GM21381 (cell line): ENCODE data around the gene VASP.

Experiments used
- ATAC-seq: cut with Tn5 transposase; IDR thresholded peaks from one replicate; pipeline ENCODE4 v1.9.1; 2021; ENCODE audit warnings: mild to moderate bottlenecking, moderate library complexity; ENCODE audit not compliant: unreplicated experiment

The VASP gene

DNA sequence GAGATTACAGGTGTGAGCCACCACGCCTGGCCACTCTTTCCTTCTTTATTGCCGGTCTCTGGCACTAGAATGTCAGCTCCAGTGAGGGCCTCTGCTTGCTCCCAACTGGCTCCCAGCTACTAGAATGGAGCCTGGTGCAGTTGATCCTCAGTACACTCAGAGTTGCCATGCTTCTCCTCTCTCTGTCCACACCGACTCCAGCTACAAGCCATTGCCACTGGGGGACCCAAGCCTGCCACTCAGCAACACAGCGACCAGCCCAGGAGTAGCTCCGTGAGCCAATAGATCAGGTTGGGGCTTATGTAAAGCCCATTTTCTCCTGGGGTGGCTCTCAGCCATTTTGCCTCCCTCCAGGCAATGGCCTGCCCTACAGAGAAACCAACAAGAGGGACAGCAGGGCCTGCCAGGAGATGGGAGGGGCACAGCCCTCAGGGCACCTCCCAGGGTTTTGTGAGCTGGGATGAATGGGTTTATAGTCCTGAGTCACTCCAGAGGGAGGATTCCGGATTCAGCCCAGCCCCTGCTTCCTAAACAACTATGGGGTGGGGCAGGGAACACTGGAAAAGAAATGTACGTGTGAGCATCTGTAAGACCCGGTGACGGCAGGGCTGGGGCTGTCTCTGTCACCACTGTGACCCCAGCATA lies 40.8 kb downstream of the VASP start:
- ATAC-seq = no peak

DNA sequence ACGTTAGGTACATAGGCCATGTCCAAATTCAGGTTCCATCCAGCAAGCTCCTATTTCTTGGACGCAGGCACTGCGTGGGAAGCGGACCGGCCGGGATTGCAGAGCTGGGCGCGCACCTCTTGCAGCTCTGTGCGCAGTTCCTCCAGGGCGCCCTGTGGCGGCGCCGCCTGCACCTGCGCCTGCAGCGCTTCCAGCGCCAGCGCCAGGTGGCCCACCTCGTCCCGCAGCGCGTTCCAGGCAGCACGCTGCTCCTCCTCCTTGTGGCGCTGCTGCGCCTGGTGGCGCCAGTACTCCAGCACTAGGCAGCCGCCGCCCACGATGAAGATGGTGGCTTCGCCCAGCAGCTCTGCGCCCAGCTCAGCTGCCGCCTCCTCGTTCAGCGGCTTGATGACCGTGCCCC lies 46.2 kb downstream of the VASP start:
- ATAC-seq = no peak

DNA sequence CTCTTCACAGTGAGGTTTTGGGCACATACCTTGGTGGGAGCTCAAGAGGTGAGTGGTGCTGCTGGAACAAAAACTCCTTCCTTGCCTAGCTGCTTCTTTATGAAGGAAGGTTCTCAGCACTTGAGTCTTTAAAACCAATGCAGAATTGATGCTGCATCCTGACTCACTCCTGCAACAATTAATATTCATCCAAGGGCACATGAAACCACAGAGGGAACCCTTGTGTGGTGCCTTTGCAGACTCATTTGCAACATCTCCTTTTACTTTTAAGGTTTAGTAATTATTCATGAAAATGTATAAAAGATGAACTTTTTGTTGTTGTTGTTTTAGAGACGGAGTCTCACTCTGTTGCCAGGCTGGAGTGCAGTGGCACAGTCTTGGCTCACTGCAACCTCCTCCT lies 47.2 kb downstream of the VASP start:
- ATAC-seq = no peak

DNA sequence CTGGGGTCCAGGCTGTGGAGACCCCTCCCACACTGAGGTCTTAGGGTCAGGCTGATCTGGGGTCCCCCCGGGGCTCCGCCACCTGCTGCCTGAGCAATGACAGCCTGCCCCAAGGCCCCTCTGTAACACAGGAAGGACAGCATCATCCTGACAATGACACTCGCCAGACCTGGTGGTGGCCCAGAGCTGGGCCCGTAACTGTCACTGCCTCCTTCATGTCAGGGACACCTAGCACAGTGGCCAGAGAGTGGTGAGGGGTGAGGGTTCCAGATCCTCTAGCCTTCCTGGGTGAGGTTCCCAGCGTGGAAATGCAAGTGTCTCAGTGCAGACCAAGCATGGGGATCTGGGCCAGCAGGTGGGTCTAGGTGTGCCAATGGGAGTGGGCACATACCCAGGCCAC lies 49.6 kb downstream of the VASP start:
- ATAC-seq = no peak

DNA sequence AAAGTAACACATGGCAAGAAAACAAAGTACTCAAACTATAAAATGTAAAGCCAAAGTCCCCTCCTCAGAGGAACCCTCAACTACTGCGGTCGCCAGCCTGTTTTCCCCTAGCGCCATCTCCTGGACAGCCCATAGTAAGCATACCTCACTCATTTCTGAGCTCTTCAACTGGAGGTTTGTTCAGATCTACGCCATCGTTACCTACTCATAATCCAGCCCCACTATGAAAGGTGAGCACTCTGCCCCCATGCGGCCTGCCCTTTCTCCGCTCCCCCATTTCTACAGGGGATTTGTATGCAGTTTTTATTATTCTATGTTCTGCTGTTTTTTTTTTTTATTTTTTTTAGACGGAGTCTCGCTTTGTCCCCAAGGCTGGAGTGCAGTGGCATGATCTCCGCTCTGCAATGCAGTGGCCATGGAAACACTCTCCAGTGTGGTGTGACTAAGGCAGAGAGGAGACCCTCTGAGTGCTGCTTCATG lies 51.2 kb downstream of the VASP start:
- ATAC-seq = no peak

DNA sequence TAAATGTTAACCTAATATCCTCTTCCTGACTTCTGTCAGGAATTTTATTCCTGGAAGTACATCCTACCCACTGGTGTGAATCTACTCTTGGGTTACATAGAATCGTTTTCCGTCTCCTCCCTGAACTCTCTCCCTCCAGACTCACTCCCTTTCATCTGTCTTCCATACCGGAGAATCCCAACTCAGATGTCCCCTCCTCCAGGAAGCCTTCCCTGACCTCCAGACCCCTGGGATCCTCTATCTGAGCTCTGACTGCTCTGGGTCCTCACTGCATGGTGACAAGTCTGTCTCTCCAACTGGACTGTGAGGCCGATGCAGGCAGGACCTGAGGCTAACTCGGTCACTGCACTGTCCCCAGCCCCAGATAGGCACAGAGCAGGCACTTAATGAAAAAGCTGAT lies 52.8 kb downstream of the VASP start:
- ATAC-seq = no peak

DNA sequence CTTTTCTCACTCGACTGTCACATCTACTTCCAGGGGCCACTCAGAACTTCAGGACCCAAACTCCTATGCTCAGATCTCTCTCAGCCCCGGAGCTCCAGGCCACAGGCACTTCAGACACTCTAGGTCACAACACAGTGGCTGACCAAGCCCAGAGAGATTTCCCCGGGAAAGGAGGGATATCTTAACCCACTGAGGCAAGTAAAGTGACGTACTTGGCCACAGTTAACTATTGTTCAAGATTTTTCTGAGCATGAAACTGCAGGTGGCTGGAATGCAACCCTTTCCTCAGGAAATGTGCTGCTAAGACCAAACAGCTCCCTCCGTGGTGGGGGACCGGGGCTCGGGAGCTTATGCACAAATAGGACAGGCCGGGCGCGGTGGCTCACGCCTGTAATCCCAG lies 53.4 kb downstream of the VASP start:
- ATAC-seq = no peak

DNA sequence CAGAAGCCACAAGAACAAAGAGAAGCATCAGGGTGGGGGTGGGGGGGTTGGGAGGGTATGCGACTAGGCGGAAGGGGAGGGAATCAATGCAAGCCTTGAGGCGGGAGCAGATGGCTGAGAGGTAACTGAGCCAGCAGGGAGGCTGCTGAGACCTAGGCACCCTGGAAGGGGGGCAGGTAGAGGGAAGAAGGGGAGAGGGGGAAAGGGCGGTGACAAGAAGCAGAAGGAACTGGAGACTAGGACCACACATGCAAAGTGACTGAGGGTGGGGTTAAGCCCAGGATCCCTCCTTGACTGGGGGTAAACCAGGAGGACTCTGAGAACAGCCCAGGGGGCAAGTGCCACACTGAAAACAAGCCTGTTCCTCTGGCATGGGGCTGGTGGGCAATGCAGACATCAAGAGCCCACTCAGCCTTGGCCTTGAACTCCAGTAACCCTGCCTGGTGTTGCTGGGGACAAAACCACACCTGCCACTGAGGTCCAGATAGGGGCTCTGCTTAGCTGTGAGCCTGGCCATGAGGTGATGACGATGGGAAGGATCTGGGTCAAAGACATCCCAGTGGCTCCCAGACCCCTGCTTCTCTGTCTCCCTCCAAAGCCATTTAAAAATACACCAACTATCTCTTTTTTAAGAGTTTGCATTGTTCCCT lies 57.0 kb downstream of the VASP start:
- no peak for ATAC-seq

DNA sequence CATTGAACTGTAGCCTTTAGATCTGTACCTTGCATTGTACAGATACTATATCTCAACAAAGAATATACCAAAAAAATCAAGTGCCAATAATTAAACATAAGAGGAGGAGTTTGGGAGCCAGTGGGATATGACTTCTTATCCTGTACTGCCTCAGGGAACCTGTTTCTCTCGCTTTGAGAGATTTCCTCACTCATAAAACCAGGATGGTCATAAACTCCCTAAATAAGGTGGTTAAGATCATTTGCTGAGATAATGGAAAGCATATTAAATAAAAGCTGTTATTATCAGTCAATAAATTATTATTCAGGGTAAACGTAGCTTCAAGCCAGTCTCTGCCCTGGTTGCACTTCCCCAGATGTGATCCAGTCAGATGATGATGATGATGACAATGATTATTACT lies 60.3 kb downstream of the VASP start:
- no peak for ATAC-seq

DNA sequence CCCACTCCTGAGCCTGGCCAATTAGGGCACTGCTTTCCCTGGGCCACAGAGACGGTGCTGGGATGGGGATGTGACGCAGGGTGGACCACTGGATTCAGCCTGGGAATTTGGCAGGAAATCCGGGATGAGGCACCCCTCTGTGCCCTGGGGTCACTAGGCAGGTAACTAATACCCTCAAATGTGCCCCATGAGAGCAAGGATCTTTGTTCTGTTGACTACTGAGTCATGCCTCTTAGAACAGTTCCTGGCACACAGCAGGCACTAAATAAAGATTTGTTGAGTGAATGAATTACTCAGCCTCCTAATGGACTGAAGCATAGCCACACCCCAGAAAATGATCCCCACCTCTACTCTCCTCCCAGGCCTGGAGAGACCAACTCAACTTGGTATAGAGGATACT lies 61.5 kb downstream of the VASP start:
- no peak for ATAC-seq

DNA sequence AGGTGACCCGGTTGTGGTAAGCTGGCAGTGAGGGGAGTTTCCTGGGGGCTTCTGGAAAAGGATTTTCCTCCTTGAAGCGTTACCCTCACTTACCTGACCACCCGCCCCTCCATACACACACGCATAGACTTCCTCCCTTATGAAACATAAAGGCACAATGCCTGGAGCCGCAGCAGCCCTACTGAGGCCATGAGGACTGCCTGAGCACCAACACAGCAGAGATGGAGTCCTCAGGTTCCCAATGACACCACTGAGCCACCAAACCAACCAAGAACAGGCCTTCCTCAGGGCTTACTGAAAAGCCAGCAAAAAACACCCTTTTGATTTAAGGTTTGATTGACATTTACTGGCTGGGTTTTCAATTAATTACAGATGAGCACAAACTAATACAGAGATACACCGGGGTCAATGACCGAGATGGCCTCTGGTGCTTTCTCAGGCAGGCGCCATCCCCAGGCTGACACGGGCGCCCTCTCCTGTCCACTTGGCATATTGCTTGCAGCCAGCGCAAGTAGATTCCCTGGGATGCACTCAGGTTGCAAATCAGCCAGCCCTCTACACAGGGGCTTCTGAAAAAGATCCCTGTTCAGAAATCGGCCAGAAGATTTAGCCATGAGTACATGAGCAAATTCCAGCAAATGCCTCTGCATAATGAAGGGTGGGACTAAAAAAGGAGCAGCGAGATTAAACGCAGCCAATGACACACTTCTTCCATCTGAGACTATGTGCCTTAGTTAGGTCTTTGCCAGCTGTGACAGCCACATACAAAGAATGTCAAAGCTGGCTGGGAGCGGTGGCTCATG lies 62.5 kb downstream of the VASP start:
- no peak for ATAC-seq

DNA sequence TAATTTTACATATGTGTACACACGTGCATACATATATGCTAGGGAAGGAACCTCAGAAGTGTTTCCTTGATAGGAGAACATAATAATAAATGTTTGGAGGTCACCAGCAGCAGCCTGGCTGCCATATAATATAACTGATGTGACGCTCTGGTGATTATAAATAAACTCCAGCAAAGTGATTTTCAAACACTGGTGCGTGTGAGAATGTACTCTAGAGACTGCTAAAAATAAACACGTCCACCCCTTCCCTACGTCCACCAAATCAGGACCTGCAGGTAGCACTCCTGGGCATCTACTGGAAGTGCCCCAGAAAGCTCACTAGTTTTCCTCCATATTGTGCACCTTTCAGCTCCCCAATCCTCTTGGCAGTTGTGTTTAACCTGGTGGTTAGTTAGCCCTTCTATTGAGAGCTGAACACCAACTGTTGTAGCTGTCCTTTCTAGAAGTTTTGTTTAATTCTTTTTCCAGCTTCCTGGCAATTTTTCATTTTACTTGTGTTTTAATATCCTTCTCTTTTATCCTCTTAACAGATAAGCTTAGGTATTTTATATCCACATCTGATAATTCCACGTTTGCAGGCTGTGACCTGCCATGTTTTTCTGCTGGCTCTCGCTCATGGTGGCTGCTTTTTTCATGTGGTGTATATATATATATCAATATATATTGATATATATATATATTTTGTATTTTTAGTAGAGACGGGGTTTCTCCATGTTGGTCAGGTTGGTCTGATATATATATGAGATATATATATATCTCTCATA lies 64.4 kb downstream of the VASP start:
- no peak for ATAC-seq

DNA sequence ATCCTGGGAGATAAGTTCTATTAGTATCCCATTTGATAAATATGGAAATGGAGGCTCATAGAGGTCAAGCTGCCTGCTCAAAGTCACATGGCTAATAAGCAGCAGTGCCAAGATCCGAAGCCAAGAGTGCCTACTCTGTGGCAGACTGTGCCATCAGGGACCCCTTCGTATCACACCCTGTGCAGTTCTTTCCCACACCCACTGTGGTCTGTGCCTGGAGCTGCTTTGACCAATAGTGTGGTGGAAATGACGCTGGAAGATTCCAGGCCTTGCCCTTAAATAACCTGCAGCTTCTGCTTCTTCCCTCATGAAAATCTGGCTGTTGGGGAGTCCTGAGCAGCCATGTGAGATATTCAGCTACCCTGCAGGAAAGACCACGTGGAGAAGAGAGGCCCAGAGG lies 67.2 kb downstream of the VASP start:
- no peak for ATAC-seq

DNA sequence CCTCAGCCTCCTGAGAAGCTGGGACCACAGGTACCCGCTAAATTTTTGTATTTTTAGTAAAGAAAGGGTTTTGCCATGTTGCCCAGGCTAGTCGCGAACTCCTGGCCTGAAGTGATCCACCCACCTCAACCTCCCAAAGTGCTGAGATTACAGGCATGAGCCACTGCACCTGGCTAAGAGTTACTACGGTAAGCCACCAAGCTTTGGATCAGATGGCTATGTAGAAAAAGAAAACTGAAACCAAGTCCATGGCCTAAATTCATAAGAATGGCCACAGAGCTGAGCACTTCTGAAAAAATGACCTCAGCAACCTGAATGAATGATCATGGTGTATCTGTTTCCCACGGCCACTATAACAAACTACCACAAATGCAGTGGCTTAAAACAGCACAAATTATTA lies 67.9 kb downstream of the VASP start:
- ATAC-seq = no peak
